Choroid plexus epithelial cell (primary cell): Measurements from ENCODE around the gene ADARB2.
"Not testable (repeated sequence)": the region's sequence is repeated elsewhere in the genome, so short reads cannot be mapped to it uniquely, and the experiment has no call there.

Experiments
- DNase-seq: peaks from one replicate; pipeline ENCODE4 v3.0.0-alpha.2; 2010; ENCODE audit warnings: low read depth
- H3K4me3 ChIP-seq: 2 replicates; pipeline ENCODE4 v1.5.1; 2011; ENCODE audit warnings: low read depth, mild to moderate bottlenecking, control low read depth, low read length, moderate library complexity
- TF ChIP-seq, protein P1 (sequence below): conservative IDR thresholded peaks from 2 replicates; pipeline ENCODE4 v1.5.1; 2011; ENCODE audit warnings: low read depth, mild to moderate bottlenecking, control low read depth, inconsistent platforms, low read length, moderate library complexity

ADARB2 gene

GRCh38 chr10:1774796-1775195 lies 37.5 kb upstream of the ADARB2 start:
- TF ChIP-seq, protein P1, sequence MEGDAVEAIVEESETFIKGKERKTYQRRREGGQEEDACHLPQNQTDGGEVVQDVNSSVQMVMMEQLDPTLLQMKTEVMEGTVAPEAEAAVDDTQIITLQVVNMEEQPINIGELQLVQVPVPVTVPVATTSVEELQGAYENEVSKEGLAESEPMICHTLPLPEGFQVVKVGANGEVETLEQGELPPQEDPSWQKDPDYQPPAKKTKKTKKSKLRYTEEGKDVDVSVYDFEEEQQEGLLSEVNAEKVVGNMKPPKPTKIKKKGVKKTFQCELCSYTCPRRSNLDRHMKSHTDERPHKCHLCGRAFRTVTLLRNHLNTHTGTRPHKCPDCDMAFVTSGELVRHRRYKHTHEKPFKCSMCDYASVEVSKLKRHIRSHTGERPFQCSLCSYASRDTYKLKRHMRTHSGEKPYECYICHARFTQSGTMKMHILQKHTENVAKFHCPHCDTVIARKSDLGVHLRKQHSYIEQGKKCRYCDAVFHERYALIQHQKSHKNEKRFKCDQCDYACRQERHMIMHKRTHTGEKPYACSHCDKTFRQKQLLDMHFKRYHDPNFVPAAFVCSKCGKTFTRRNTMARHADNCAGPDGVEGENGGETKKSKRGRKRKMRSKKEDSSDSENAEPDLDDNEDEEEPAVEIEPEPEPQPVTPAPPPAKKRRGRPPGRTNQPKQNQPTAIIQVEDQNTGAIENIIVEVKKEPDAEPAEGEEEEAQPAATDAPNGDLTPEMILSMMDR: no peak
- no peak for DNase-seq
- H3K4me3 ChIP-seq: no peak overlapping the region

DNA sequence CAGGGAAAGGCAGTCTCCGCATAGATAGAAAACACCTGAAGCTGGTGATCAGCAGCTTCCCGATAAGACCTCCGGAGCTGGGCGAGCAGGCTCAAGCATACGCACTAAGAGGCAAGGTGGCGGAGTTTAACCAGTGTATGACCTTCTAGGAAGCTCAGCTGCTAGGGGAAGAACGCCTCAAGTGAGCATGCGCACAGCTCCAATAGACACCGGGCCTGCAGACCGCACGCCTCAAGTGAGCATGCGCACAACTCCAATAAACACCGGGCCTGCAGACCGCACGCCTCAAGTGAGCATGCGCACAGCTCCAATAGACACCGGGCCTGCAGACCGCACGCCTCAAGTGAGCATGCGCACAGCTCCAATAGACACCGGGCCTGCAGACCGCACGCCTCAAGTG lies 35.9 kb upstream of the ADARB2 start:
- H3K4me3 ChIP-seq, DNase-seq: not testable (repeated sequence)

DNA sequence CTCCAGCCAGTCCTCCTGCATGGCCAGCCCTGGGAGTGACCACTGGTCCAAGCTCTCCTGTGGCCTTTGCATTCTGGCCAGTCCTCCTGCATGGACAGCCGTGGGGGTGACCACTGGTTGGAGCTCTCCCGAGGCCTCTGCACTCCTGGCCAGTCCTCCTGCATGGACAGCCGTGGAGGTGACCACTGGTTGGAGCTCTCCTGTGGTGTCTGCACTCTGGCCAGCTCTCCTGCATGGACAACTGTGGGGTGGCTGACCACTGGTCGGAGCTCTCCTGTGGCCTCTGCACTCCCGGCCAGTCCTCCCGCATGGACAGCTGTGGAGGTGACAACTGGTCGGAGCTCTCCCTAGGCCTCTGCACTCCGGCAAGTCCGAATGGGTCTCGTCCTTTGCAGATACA lies 28.7 kb upstream of the ADARB2 start:
- DNase-seq: no peak
- H3K4me3 ChIP-seq: no peak overlapping the region
- TF ChIP-seq, protein P1: no peak

- no peak overlapping the region for H3K4me3 ChIP-seq
- TF ChIP-seq, protein P1: no peak
- no peak for DNase-seq
Observed at GRCh38 chr10:1762076-1762475, 24.8 kb upstream of the ADARB2 start.

DNA sequence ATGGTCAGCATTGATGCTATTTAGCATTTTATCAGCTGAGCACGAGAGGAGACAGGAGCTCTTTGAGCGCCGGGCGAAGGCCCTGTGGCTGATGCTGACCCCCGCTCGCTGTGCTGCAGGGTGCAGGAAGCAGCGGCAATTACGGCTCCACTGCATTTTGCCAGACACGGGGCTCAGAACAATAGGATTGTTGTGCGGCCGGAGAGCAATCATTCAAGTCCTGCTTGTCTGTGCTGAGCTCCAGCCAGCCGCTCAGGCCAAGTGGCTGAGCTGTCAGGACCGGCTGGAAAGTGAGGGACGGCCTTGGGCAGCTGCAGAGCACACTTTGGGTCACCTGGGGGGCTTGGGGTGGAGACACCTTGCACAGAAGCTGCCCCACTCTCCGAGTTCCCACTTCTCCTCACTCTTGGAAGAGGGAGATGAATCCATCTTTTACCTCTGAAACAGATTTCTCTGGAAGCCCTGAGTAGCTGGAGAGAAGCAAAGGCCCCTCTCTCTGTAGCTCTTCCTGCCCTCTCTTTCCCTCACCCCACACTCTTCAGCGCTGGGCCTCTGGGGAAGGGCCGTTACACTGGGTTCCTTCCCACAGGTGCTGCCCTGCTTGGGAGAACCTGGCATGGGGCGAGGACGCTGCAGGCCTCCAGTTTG lies 17.3 kb upstream of the ADARB2 start:
- TF ChIP-seq, protein P1: no peak
- H3K4me3 ChIP-seq: no peak overlapping the region

DNA sequence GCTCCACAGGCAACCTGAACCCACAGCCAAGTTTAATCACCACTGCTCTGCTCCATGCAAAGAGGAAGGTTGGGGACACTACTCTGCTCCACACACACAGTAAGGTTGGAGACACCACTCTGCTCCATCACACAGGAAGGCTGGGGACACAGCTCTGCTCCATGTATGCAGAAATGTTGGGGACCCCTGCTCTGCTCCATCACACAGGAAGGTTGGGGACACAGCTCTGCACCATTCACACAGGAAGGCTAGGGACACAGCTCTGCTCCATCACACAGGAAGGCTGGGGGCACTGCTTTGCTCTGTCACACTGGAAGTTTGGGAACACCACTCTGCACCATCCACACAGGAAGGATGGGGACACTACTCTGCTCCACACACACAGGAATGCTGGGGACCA lies 14.8 kb upstream of the ADARB2 start:
- DNase-seq: no peak
- no peak overlapping the region for H3K4me3 ChIP-seq
- TF ChIP-seq, protein P1: no peak

More for the DNA sequence above, 17.3 kb upstream of the ADARB2 start:
- DNase-seq: no peak

DNA sequence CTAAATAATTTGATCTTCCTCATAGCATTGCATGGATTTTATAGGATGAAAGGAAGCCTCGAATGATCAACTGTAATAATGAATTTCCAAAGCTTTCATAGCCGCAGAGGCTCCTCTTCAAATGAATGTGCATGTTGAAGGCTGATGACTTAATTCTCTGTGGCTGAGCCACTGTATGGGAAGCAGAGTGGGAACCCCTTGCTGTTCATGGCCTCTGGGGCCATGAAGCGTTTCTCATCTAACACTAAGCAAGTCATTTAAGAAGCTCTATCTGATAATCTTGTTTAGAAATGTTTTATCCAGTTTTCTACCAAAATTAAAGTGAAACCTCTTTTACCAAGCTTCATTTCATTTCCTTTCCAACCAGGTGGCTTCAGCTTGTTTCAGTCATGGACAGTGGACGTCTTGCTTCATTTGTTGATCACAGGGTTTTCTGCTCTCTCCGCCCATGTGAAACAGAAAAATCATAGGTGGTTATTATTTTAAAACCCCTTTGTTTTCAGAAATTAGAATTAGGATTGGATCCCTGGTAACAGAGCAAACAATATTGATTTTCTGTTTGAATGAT lies 10.3 kb upstream of the ADARB2 start:
- TF ChIP-seq, protein P1: no peak
- no peak for DNase-seq

More for the DNA sequence above, 10.3 kb upstream of the ADARB2 start:
- H3K4me3 ChIP-seq: no peak overlapping the region
